ENCODE results near the gene AGBL1.

DNA sequence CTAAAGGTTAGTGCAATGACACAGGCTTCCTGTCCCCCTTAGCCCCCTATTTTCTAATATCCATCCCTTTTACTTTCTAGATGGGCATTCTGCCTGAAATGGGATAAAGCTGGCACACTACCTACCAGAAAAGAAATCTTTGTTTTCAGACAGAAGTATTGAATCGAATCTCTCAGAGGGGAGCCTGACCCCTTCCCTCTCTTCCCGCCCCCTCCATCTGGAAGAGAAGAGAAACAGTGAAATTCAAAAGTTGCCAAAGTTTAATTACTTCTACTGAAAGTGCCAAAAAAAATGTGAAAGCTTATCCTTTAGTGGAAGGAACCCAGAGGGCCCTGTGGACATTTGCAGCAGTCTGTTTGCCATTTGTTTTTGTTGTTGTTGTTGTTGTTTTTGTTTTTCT, 523.8 kb downstream of the AGBL1 start:
- no peak for TF ChIP-seq POLR2AphosphoS5 (IDR thresholded peaks at IDR 0.05; ENCODE audit: low read depth, low read length)
- TF ChIP-seq, protein P1, sequence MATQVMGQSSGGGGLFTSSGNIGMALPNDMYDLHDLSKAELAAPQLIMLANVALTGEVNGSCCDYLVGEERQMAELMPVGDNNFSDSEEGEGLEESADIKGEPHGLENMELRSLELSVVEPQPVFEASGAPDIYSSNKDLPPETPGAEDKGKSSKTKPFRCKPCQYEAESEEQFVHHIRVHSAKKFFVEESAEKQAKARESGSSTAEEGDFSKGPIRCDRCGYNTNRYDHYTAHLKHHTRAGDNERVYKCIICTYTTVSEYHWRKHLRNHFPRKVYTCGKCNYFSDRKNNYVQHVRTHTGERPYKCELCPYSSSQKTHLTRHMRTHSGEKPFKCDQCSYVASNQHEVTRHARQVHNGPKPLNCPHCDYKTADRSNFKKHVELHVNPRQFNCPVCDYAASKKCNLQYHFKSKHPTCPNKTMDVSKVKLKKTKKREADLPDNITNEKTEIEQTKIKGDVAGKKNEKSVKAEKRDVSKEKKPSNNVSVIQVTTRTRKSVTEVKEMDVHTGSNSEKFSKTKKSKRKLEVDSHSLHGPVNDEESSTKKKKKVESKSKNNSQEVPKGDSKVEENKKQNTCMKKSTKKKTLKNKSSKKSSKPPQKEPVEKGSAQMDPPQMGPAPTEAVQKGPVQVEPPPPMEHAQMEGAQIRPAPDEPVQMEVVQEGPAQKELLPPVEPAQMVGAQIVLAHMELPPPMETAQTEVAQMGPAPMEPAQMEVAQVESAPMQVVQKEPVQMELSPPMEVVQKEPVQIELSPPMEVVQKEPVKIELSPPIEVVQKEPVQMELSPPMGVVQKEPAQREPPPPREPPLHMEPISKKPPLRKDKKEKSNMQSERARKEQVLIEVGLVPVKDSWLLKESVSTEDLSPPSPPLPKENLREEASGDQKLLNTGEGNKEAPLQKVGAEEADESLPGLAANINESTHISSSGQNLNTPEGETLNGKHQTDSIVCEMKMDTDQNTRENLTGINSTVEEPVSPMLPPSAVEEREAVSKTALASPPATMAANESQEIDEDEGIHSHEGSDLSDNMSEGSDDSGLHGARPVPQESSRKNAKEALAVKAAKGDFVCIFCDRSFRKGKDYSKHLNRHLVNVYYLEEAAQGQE (IDR thresholded peaks at IDR 0.05; ENCODE audit: insufficient read depth in 1 of 2, low read depth in 2 of 2, low read length in 2 of 2): no peak
- TF ChIP-seq SIN3A (IDR thresholded peaks at IDR 0.05; ENCODE audit: borderline replicate concordance, insufficient read depth, low read length): no peak

All from PFSK-1 (cell line).